Suppressor macrophage treated with lipopolysaccharide for 1 hour (primary cell): ENCODE data around the gene CSGALNACT2.
A peak's percentile ranks its signal among the peaks of the same experiment; 100 is the strongest.

ENCODE experiments used
- DNase-seq, 3 donors: peaks; one replicate each; pipeline ENCODE4 v3.0.0-alpha.2; 2020 to 2022

CSGALNACT2 gene

GRCh38 chr10:43113201-43114087 is 24.8 kb upstream of the CSGALNACT2 start:
- DNase-seq: no peak

GRCh38 chr10:43114088-43114742 is 24.0 kb upstream of the CSGALNACT2 start:
- no peak for DNase-seq

- peak in 1 of 3 donors; percentile 31 for DNase-seq
Observed at GRCh38 chr10:43114743-43115611, 23.3 kb upstream of the CSGALNACT2 start.

GRCh38 chr10:43115881-43116595 is 22.2 kb upstream of the CSGALNACT2 start:
- DNase-seq: no peak

GRCh38 chr10:43116596-43116995 is 21.6 kb upstream of the CSGALNACT2 start:
- DNase-seq: no peak

GRCh38 chr10:43117031-43117776 is 21.0 kb upstream of the CSGALNACT2 start:
- DNase-seq: no peak

- no peak for DNase-seq
Observed at GRCh38 chr10:43117777-43118583, 20.3 kb upstream of the CSGALNACT2 start.

GRCh38 chr10:43118631-43119415 is 19.4 kb upstream of the CSGALNACT2 start:
- DNase-seq: no peak

GRCh38 chr10:43119416-43120115 is 18.7 kb upstream of the CSGALNACT2 start:
- DNase-seq: no peak

GRCh38 chr10:43120116-43120928 is 17.9 kb upstream of the CSGALNACT2 start:
- DNase-seq: peak in 2 of 3 donors; percentile 53 to 56

GRCh38 chr10:43120929-43121314 is 17.3 kb upstream of the CSGALNACT2 start:
- DNase-seq: peak; percentile 93 to 97 (median 93)

- DNase-seq: peak; percentile 81 to 93 (median 90)
Observed at GRCh38 chr10:43121444-43121843, 16.8 kb upstream of the CSGALNACT2 start.

GRCh38 chr10:43122096-43122495 is 16.1 kb upstream of the CSGALNACT2 start:
- DNase-seq: no peak

- no peak for DNase-seq
Observed at GRCh38 chr10:43122826-43123225, 15.4 kb upstream of the CSGALNACT2 start.

GRCh38 chr10:43123361-43124093 is 14.7 kb upstream of the CSGALNACT2 start:
- DNase-seq: no peak

- no peak for DNase-seq
Observed at GRCh38 chr10:43124094-43124521, 14.1 kb upstream of the CSGALNACT2 start.

GRCh38 chr10:43124574-43125273 is 13.5 kb upstream of the CSGALNACT2 start:
- DNase-seq: no peak
